ENCODE data around the gene COLEC12.

COLEC12 gene

DNA sequence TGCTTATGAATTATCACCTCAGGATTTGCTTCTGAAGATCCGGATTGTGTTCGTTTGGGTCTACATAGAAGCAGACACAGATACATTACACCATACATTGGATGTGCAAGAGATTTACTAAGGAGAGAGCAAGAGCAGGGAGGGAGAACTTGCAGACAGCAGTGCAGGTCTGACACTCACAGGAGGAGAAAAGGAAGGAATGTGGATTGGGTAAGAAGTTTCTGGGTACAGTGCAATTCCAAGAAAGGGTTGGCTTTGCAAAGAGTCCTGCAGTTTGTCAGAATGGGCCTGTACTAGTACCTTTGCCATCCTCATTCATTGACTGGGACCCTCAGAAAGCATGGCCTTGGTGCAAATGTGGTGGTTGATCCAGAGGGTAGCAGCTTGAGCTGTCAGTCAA lies 227.9 kb downstream of the COLEC12 start:
- TF ChIP-seq TAF1 (IDR thresholded peaks at IDR 0.05; ENCODE audit: low read depth), result no peak
- no peak for TF ChIP-seq FOXM1 (IDR thresholded peaks at IDR 0.05; ENCODE audit: borderline replicate concordance, low read depth)
- TF ChIP-seq, protein P1, sequence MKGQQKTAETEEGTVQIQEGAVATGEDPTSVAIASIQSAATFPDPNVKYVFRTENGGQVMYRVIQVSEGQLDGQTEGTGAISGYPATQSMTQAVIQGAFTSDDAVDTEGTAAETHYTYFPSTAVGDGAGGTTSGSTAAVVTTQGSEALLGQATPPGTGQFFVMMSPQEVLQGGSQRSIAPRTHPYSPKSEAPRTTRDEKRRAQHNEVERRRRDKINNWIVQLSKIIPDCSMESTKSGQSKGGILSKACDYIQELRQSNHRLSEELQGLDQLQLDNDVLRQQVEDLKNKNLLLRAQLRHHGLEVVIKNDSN (IDR thresholded peaks at IDR 0.05), result no peak
- TF ChIP-seq RAD21 (IDR thresholded peaks at IDR 0.05; ENCODE audit: low read depth), result no peak
- TF ChIP-seq TEAD4 (IDR thresholded peaks at IDR 0.05), result no peak
- TF ChIP-seq, protein P2, sequence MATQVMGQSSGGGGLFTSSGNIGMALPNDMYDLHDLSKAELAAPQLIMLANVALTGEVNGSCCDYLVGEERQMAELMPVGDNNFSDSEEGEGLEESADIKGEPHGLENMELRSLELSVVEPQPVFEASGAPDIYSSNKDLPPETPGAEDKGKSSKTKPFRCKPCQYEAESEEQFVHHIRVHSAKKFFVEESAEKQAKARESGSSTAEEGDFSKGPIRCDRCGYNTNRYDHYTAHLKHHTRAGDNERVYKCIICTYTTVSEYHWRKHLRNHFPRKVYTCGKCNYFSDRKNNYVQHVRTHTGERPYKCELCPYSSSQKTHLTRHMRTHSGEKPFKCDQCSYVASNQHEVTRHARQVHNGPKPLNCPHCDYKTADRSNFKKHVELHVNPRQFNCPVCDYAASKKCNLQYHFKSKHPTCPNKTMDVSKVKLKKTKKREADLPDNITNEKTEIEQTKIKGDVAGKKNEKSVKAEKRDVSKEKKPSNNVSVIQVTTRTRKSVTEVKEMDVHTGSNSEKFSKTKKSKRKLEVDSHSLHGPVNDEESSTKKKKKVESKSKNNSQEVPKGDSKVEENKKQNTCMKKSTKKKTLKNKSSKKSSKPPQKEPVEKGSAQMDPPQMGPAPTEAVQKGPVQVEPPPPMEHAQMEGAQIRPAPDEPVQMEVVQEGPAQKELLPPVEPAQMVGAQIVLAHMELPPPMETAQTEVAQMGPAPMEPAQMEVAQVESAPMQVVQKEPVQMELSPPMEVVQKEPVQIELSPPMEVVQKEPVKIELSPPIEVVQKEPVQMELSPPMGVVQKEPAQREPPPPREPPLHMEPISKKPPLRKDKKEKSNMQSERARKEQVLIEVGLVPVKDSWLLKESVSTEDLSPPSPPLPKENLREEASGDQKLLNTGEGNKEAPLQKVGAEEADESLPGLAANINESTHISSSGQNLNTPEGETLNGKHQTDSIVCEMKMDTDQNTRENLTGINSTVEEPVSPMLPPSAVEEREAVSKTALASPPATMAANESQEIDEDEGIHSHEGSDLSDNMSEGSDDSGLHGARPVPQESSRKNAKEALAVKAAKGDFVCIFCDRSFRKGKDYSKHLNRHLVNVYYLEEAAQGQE (IDR thresholded peaks at IDR 0.05; ENCODE audit: low read depth), result no peak
- TF ChIP-seq NFIC (IDR thresholded peaks at IDR 0.05), result no peak
- no peak for TF ChIP-seq YY1 (IDR thresholded peaks at IDR 0.05; ENCODE audit: low read depth)
- TF ChIP-seq EGR1 (IDR thresholded peaks at IDR 0.05), result no peak
- no peak for TF ChIP-seq CREB1 (IDR thresholded peaks at IDR 0.05; ENCODE audit: low read depth)
- TF ChIP-seq TCF12 (IDR thresholded peaks at IDR 0.05; ENCODE audit: low read depth), result no peak
- no peak for TF ChIP-seq EP300 (IDR thresholded peaks at IDR 0.05; ENCODE audit: borderline replicate concordance)
- no peak for TF ChIP-seq CEBPB (IDR thresholded peaks at IDR 0.05)
- TF ChIP-seq ZBTB7A (IDR thresholded peaks at IDR 0.05; ENCODE audit: low read depth), result no peak
- TF ChIP-seq, protein P3, sequence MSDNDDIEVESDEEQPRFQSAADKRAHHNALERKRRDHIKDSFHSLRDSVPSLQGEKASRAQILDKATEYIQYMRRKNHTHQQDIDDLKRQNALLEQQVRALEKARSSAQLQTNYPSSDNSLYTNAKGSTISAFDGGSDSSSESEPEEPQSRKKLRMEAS (IDR thresholded peaks at IDR 0.05), result no peak

DNA sequence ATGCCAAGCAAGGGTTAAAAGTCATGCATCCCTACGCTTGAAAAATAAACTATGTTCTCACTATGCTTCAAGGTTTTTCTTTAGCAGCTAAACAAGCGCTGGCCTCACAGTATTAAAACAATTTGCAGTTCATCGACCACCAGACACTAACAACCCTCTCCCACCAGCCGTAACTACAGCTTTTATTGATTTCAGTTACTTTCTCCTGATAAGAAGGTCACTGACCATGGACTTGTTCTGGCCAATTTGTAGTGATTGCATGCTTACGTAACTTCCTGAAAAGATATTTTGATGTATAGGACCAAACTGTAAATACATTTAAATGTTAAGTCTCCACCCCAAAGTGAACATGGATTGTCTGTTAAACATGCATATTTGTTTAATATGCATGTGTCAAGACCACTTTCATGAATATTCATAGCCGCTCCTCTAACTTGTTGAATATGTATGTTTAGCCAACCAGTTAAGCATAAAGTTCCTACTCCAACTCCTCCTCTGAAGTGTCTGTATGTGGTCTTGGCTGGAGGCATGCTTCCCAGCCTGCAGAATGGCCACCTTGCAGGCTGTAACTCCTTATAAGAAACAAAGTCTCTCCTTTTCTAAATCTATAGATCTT lies 230.9 kb downstream of the COLEC12 start:
- no peak for TF ChIP-seq ZBTB7A (IDR thresholded peaks at IDR 0.05; ENCODE audit: low read depth)
- TF ChIP-seq CEBPB (IDR thresholded peaks at IDR 0.05), result no peak
- no peak for TF ChIP-seq EGR1 (IDR thresholded peaks at IDR 0.05)
- TF ChIP-seq, protein P3 (IDR thresholded peaks at IDR 0.05), result no peak
- TF ChIP-seq NFIC (IDR thresholded peaks at IDR 0.05), result no peak
- TF ChIP-seq, protein P2 (IDR thresholded peaks at IDR 0.05; ENCODE audit: low read depth), result no peak
- TF ChIP-seq TCF12 (IDR thresholded peaks at IDR 0.05; ENCODE audit: low read depth), result no peak
- TF ChIP-seq YY1 (IDR thresholded peaks at IDR 0.05; ENCODE audit: low read depth), result no peak
- TF ChIP-seq TAF1 (IDR thresholded peaks at IDR 0.05; ENCODE audit: low read depth), result no peak
- no peak for TF ChIP-seq FOXM1 (IDR thresholded peaks at IDR 0.05; ENCODE audit: borderline replicate concordance, low read depth)
- TF ChIP-seq CREB1 (IDR thresholded peaks at IDR 0.05; ENCODE audit: low read depth), result no peak
- TF ChIP-seq RAD21 (IDR thresholded peaks at IDR 0.05; ENCODE audit: low read depth), result no peak
- TF ChIP-seq TEAD4 (IDR thresholded peaks at IDR 0.05), result no peak
- TF ChIP-seq, protein P1 (IDR thresholded peaks at IDR 0.05), result no peak
- TF ChIP-seq EP300 (IDR thresholded peaks at IDR 0.05; ENCODE audit: borderline replicate concordance), result no peak

DNA sequence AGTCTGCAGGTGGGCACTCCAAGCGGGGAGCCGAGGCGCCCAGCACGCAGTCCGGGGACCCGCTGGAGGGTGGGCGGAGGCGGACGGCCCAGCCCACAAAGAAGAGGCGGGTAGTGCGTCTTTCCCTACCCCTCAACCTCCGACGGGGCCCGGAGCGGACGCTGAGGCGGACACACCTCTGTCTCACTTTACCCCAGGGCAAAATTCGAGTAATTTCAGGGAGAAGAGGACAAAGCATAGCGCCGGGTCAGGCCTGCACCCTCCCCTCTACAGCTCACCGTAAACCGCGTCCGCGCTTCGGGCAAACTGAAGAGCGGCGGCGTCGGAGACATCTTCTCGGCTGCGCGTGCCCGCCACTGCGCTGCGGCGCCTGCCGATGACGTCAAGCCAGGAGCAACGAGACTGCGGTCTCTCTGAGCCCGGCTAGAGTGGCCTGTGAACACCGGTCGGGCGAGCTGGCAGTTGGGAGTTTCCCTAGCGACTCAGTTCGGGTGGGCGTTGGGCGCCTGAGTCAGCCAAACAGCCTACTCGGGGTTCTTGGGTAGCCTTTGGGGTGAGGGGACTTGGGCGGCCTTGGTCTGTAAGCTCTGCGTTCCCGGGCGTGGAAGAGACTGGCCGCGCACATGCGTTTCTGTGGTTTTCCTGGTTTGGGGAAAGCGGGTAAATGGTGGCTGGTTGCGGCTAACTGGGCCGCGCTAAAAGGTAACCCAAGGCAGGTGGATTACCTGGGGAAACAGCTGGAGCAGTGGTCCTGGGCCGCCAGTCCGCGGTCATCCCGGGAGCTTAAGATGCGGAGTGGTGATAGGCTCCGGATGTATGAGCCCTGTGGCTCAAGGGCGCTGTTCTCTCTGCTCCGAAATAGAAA lies 232.6 kb downstream of the COLEC12 start, which contains the start of gene THOC1:
THOC1 (minus strand) TSS at position 360 of the 865 bp plus-strand sequence; CDS start at position 332, 28 bp downstream.
- TF ChIP-seq TEAD4 (IDR thresholded peaks at IDR 0.05), result no peak; the same call in none of the 2 replicates
- TF ChIP-seq, protein P1 (IDR thresholded peaks at IDR 0.05), result peak; percentile 51; the same call in 1 of the 2 replicates
- peak; percentile 88 for TF ChIP-seq YY1 (IDR thresholded peaks at IDR 0.05; ENCODE audit: low read depth)
- TF ChIP-seq TAF1 (IDR thresholded peaks at IDR 0.05; ENCODE audit: low read depth), result peak; percentile 96
- peak; percentile 28; the same call in 1 of the 2 replicates for TF ChIP-seq EP300 (IDR thresholded peaks at IDR 0.05; ENCODE audit: borderline replicate concordance)
- no peak for TF ChIP-seq ZBTB7A (IDR thresholded peaks at IDR 0.05; ENCODE audit: low read depth)
- no peak for TF ChIP-seq CEBPB (IDR thresholded peaks at IDR 0.05)
- peak; percentile 75 for TF ChIP-seq TCF12 (IDR thresholded peaks at IDR 0.05; ENCODE audit: low read depth)
- peak; percentile 55 for TF ChIP-seq EGR1 (IDR thresholded peaks at IDR 0.05)
- no peak; the same call in 1 of the 2 replicates for TF ChIP-seq FOXM1 (IDR thresholded peaks at IDR 0.05; ENCODE audit: borderline replicate concordance, low read depth)
- no peak for TF ChIP-seq RAD21 (IDR thresholded peaks at IDR 0.05; ENCODE audit: low read depth)
- TF ChIP-seq NFIC (IDR thresholded peaks at IDR 0.05), result peak; percentile 20; the same call in 1 of the 2 replicates
- TF ChIP-seq CREB1 (IDR thresholded peaks at IDR 0.05; ENCODE audit: low read depth), result peak; percentile 94
- TF ChIP-seq, protein P3 (IDR thresholded peaks at IDR 0.05), result peak; percentile 94
- TF ChIP-seq, protein P2 (IDR thresholded peaks at IDR 0.05; ENCODE audit: low read depth), result 0 out of 2 replicates have a peak, but pooled peaks have one; percentile 20
